ENCODE data around the gene TMEM237. TPM values are rescaled to one million over a fixed set of nuclear protein-coding genes. Genes with fewer than 3 reads are reported as not detected.

Gene TMEM237
- polyA plus RNA-seq, 1 donor = 15.4 TPM

DNA sequence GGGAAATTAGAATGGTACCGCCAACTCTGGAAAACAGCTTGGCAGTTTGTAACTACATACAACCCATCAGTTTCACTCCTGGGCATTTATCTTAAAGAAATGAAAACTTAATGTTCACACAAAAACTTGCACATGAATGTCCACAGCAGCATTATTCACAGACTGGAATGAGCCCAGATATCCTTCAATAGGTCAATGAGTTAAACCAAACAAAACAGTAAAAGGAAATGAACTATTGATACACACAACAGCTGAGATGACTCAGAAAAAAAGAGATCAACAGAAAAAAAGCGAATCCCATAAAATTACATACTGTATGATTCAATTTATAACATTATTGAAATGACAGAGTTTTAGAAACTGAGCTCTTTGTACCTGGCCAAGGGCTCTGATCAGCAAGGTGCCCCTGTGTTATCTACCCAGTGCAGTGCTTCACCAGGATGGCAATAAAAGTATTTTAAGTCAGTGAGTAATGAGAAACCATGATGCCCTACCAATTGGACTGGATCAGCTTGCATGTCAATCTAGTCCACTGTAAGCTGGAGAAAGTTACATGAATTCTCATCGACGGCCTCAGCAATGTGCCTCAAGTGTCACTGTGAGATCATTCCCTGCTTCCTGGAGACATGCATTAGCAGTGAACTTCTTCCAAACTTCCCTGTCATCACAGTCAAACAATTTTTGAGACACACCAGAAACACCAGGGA, 21.9 kb downstream of the TMEM237 start:
- no peak for DNase-seq
- Histone ChIP-seq H3K9me3 (ENCODE audit: control insufficient read depth, low read depth, low read length) (peaks cover 4% of the 10 kb centered on the region), H3K27ac (ENCODE audit: low read length) (no peak overlapping the region), H3K4me3 (ENCODE audit: low read length) (no peak overlapping the region), H3K36me3 (ENCODE audit: control insufficient read depth, insufficient read depth, low read length) (peaks cover 8% of the 10 kb centered on the region), H3K27me3 (ENCODE audit: control insufficient read depth, insufficient read depth, low read length) (no peaks in the 10 kb centered on the region), H3K4me1 (ENCODE audit: control insufficient read depth, insufficient read depth, low read length) (no peaks in the 10 kb centered on the region)
- 100% methylated on average over 1 of the region's 4 CpGs for WGBS (ENCODE audit: insufficient coverage, low lambda C conversion rate)

DNA sequence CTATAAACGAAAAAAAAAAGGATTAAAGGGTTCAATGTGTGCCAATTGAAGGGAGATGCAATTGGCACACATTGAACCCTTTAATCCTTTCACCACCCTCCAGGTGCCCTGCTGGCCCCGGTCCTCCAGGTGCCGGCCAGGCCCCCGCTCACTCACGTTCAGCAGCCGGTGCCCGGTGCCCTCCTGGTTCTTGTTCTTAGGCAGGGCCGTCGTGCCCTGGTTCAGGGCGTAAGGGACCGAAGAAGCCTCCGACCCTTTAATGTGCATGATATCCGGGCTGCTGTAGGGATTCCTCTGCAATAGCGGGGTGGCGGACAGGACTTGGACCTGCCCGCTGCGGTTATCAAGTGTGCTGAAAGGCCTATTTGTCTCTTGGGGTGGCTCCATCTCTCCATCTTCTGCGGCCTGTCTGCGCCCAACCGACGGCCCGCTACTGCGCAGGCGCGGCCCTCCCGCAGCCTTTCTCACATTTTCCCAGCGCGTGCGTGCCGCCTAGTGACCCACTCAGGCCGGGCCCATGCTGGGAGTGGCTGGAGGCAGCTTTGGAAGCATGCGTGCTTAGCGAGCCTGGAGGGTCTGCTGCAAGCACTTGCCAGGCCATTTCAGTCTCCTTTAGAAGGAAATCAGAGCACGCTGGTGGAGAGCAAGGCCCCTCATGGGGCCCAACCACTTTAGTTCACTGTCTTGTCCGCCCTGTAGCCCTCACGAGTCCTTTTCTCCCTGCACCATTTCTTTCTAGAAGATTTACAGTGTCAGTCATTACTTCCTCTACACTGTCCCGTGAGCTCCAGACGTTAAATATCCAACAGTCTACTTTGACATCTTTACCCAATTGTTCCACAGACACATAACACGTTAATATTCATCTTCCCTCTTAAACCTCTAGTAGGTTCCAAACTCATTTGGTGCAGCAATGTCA, 24.3 kb downstream of the TMEM237 start:
- Histone ChIP-seq H3K4me1 (ENCODE audit: control insufficient read depth, insufficient read depth, low read length) (no peaks in the 10 kb centered on the region), H3K9me3 (ENCODE audit: control insufficient read depth, low read depth, low read length) (peaks cover 4% of the 10 kb centered on the region), H3K27ac (ENCODE audit: low read length) (no peak overlapping the region), H3K4me3 (ENCODE audit: low read length) (no peak overlapping the region), H3K36me3 (ENCODE audit: control insufficient read depth, insufficient read depth, low read length) (peaks cover 3% of the 10 kb centered on the region), H3K27me3 (ENCODE audit: control insufficient read depth, insufficient read depth, low read length) (no peaks in the 10 kb centered on the region)
- WGBS (ENCODE audit: insufficient coverage, low lambda C conversion rate) = 87% methylated on average over 3 of the region's 39 CpGs
- peak; percentile 60 to 63 for DNase-seq

DNA sequence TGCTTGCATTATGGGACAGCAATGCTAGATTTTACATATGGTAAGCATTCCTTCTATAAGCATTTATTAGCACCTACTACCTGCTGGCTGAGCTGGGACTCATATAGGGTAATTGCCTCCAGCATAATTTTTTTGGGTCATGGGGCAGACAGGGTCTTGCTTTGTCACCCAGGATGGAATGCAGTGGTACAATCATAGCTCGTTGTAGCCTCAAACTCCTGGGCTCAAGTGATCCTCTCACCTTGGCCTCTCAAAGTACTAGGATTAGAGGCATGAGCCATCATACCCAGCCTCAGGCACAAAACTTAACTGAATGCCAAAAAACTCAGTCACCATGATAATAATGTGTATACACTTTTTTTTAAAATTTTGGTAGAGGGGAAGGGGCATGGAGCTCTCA, 35.3 kb downstream of the TMEM237 start:
- Histone ChIP-seq H3K27ac (ENCODE audit: low read length) (no peak overlapping the region), H3K36me3 (ENCODE audit: control insufficient read depth, insufficient read depth, low read length) (no peaks in the 10 kb centered on the region), H3K4me1 (ENCODE audit: control insufficient read depth, insufficient read depth, low read length) (no peaks in the 10 kb centered on the region), H3K27me3 (ENCODE audit: control insufficient read depth, insufficient read depth, low read length) (no peaks in the 10 kb centered on the region), H3K4me3 (ENCODE audit: low read length) (no peak overlapping the region), H3K9me3 (ENCODE audit: control insufficient read depth, low read depth, low read length) (peaks cover 3% of the 10 kb centered on the region)
- WGBS (ENCODE audit: insufficient coverage, low lambda C conversion rate) = no CpG with 5 or more reads among the region's 1 CpG
- no peak for DNase-seq

DNA sequence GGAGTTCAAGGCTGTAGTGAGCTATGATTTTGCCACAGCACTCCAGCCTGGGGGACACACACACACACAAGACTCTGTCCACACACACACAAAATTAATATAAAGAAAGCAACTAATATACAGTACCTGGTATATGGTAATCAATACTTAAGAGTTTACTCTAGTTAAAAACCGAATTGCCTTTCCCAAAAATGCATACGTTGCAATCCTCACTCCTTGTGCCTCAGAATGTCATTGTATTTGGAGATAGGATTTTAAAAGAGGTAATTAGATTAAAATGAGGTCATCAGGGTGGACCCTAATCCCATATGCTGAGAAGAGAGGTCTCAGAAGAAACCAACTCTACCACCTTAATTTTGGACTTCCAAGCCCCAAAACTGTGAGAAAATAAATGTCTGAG, 35.7 kb downstream of the TMEM237 start:
- no peak overlapping the region for H3K4me3 ChIP-seq (ENCODE audit: low read length)
- WGBS (ENCODE audit: insufficient coverage, low lambda C conversion rate) = no CpG with 5 or more reads among the region's 2 CpGs
- no peaks in the 10 kb centered on the region for H3K36me3 ChIP-seq (ENCODE audit: control insufficient read depth, insufficient read depth, low read length)
- no peak overlapping the region for H3K27ac ChIP-seq (ENCODE audit: low read length)
- no peak for DNase-seq
- H3K9me3 ChIP-seq (ENCODE audit: control insufficient read depth, low read depth, low read length) = peaks cover 2% of the 10 kb centered on the region
- no peaks in the 10 kb centered on the region for H3K27me3 ChIP-seq (ENCODE audit: control insufficient read depth, insufficient read depth, low read length)
- no peaks in the 10 kb centered on the region for H3K4me1 ChIP-seq (ENCODE audit: control insufficient read depth, insufficient read depth, low read length)

DNA sequence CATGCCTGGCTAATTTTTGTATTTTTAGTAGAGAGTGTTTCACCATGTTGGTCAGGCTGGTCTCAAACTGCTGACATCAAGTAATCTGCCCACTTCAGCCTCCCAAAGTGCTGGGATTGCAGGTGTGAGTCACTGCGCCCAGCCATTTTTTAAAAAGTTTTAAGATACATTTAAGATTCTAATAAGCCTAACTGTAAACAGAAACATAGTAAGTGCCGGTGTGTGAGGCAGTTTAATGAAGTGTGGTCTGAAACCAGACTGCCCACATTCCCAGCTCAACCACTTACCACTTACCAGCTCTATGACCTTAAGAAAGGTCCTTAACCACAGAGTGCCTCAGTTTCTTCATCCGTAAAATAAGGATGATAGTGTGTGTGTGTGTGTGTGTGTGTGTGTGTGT, 42.4 kb downstream of the TMEM237 start:
- no peaks in the 10 kb centered on the region for H3K9me3 ChIP-seq (ENCODE audit: control insufficient read depth, low read depth, low read length)
- no peaks in the 10 kb centered on the region for H3K4me1 ChIP-seq (ENCODE audit: control insufficient read depth, insufficient read depth, low read length)
- no peak overlapping the region for H3K27ac ChIP-seq (ENCODE audit: low read length)
- WGBS (ENCODE audit: insufficient coverage, low lambda C conversion rate) = no CpG with 5 or more reads among the region's 3 CpGs
- H3K36me3 ChIP-seq (ENCODE audit: control insufficient read depth, insufficient read depth, low read length) = no peaks in the 10 kb centered on the region
- H3K4me3 ChIP-seq (ENCODE audit: low read length) = no peak overlapping the region
- no peaks in the 10 kb centered on the region for H3K27me3 ChIP-seq (ENCODE audit: control insufficient read depth, insufficient read depth, low read length)
- DNase-seq = no peak

DNA sequence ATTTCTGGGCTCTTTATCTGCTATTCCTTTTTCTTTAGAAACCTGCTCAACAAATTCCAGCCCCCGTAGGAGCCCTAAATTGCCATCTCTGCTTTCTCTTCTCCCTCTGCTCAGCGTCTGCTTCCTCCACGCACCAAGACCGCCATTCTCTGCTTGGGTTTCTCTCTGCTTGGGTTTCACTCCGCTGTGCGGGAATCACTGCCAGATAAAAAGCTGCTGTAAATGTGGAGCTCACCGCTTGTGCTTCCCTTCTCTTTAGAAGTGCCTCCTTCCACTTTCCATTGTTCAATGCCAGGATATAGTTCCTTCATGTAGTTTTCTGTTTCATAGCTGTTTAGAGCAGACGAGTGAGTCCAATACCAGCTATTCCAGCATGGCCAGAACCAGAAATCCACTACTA, 45.9 kb downstream of the TMEM237 start:
- WGBS (ENCODE audit: insufficient coverage, low lambda C conversion rate) = 100% methylated on average over 1 of the region's 8 CpGs
- H3K27me3 ChIP-seq (ENCODE audit: control insufficient read depth, insufficient read depth, low read length) = no peaks in the 10 kb centered on the region
- no peaks in the 10 kb centered on the region for H3K4me1 ChIP-seq (ENCODE audit: control insufficient read depth, insufficient read depth, low read length)
- H3K4me3 ChIP-seq (ENCODE audit: low read length) = no peak overlapping the region
- H3K9me3 ChIP-seq (ENCODE audit: control insufficient read depth, low read depth, low read length) = no peaks in the 10 kb centered on the region
- DNase-seq = peak in 1 of 2 donors; percentile 4
- H3K27ac ChIP-seq (ENCODE audit: low read length) = no peak overlapping the region
- H3K36me3 ChIP-seq (ENCODE audit: control insufficient read depth, insufficient read depth, low read length) = no peaks in the 10 kb centered on the region

DNA sequence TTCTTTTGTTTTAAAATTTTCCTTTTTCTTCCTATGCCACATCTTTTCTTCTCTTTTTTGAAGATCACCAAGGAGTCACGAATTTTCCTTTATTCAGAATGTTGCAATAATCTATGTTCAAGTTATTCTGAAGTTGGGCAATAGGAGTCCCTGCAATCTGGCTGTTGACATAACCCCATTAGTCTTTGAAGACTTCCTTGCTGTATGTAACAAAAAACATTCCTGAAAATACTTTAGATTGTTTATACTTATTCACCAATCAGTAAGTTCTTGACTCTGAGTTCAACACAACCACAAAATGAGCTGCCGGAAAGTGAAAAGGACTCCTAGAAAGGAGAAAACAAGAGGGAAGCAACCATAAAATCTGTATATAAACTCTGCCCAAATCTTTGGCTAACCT, 62.8 kb downstream of the TMEM237 start:
- no peak overlapping the region for H3K27ac ChIP-seq (ENCODE audit: low read length)
- H3K36me3 ChIP-seq (ENCODE audit: control insufficient read depth, insufficient read depth, low read length) = no peaks in the 10 kb centered on the region
- H3K27me3 ChIP-seq (ENCODE audit: control insufficient read depth, insufficient read depth, low read length) = no peaks in the 10 kb centered on the region
- H3K4me3 ChIP-seq (ENCODE audit: low read length) = no peak overlapping the region
- DNase-seq = no peak
- H3K9me3 ChIP-seq (ENCODE audit: control insufficient read depth, low read depth, low read length) = no peaks in the 10 kb centered on the region
- no peaks in the 10 kb centered on the region for H3K4me1 ChIP-seq (ENCODE audit: control insufficient read depth, insufficient read depth, low read length)
- 70% methylated on average over 1 of the region's 2 CpGs for WGBS (ENCODE audit: insufficient coverage, low lambda C conversion rate)

DNA sequence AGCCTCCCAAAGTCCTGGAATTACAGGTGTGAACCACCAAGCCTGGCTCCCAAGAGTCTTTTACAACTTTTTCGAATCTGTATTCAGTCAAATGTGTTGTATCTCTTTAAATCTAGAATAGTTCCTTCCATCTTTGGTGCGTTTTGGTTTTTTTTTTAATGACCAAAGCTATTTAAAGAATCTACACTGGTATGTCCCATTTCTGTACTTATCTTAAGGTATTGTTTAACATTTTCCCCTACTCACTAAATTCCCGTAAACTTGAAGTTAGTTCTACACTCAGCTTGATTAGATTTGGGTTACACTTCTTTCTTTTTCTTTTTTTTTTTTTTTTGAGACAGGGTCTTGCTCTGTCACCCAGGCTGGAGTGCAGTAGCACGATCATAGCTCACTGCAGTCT, 63.8 kb downstream of the TMEM237 start:
- WGBS (ENCODE audit: insufficient coverage, low lambda C conversion rate) = 74% methylated on average over 3 of the region's 4 CpGs
- Histone ChIP-seq H3K4me3 (ENCODE audit: low read length) (no peak overlapping the region), H3K9me3 (ENCODE audit: control insufficient read depth, low read depth, low read length) (no peaks in the 10 kb centered on the region), H3K27me3 (ENCODE audit: control insufficient read depth, insufficient read depth, low read length) (no peaks in the 10 kb centered on the region), H3K36me3 (ENCODE audit: control insufficient read depth, insufficient read depth, low read length) (no peaks in the 10 kb centered on the region), H3K4me1 (ENCODE audit: control insufficient read depth, insufficient read depth, low read length) (no peaks in the 10 kb centered on the region), H3K27ac (ENCODE audit: low read length) (no peak overlapping the region)
- no peak for DNase-seq

DNA sequence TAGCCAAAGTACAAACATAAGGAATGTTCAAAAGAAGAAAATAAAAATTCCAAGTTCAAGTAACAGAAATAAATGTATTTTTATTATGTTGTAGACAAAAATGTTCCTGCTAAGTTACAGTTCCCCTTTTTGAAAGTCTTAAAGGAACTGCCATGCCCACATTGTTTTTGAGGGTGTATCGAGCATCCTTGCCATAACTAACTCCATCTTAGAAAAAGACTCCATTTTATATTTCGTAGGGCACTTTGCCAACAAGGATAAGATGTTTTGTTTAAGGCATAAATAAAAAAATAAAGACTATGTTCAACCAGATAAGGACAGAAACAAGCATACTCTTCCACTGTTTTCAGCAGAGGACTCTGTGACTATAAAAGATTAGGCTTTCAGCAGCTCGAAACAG, 67.3 kb downstream of the TMEM237 start:
- no peak overlapping the region for H3K4me3 ChIP-seq (ENCODE audit: low read length)
- WGBS (ENCODE audit: insufficient coverage, low lambda C conversion rate) = no CpG with 5 or more reads among the region's 3 CpGs
- H3K27ac ChIP-seq (ENCODE audit: low read length) = no peak overlapping the region
- no peaks in the 10 kb centered on the region for H3K9me3 ChIP-seq (ENCODE audit: control insufficient read depth, low read depth, low read length)
- no peak for DNase-seq
- no peaks in the 10 kb centered on the region for H3K27me3 ChIP-seq (ENCODE audit: control insufficient read depth, insufficient read depth, low read length)
- no peaks in the 10 kb centered on the region for H3K4me1 ChIP-seq (ENCODE audit: control insufficient read depth, insufficient read depth, low read length)
- H3K36me3 ChIP-seq (ENCODE audit: control insufficient read depth, insufficient read depth, low read length) = no peaks in the 10 kb centered on the region

DNA sequence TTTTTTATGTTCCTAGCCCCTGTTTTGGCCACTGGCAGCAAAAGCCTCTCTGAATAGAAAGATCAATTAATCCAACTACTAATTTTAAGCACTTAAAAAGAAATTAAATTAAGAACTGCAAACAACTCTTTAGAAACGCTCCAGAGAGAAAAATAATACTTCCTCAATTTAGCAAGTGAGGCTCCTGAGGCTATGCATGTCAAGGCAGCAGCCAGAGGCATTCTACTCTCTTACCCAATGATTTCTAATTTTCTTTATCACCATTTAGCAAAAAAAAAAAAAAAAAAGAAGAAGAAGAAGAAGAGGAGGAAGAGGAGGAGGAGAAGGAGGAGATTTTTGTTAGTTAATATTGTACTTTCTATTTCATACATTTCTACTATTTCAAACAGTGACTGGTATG, 68.5 kb downstream of the TMEM237 start:
- H3K36me3 ChIP-seq (ENCODE audit: control insufficient read depth, insufficient read depth, low read length) = no peaks in the 10 kb centered on the region
- H3K9me3 ChIP-seq (ENCODE audit: control insufficient read depth, low read depth, low read length) = no peaks in the 10 kb centered on the region
- H3K4me3 ChIP-seq (ENCODE audit: low read length) = no peak overlapping the region
- H3K27ac ChIP-seq (ENCODE audit: low read length) = no peak overlapping the region
- H3K27me3 ChIP-seq (ENCODE audit: control insufficient read depth, insufficient read depth, low read length) = no peaks in the 10 kb centered on the region
- DNase-seq = no peak
- no peaks in the 10 kb centered on the region for H3K4me1 ChIP-seq (ENCODE audit: control insufficient read depth, insufficient read depth, low read length)
- WGBS (ENCODE audit: insufficient coverage, low lambda C conversion rate) = no CpG with 5 or more reads among the region's 1 CpG
